ENCODE results near the gene GNLY.
A peak's percentile ranks its signal among the peaks of the same experiment; 100 is the strongest.

The GNLY gene

DNA sequence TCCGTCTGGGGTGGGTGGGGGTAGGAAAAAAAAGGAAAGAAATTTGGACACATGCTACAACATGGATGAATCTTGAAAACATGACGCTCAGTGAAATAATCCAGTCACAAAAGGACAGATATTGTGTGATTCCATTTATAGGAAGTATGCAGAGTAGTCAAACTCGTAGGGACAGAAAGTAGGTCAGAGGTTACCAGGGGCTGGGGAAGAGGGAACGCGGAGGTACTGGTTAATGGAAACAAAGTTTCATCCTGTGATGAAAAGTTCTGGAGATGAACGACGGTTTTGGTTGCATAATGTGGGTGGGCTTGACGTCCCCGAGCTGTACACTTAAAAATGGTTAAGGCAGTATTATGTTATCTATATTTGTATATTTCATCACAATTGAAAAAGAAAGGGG, 21.7 kb upstream of the GNLY start:
- no peaks in the 10 kb centered on the region for H3K36me3 Mint-ChIP-seq

DNA sequence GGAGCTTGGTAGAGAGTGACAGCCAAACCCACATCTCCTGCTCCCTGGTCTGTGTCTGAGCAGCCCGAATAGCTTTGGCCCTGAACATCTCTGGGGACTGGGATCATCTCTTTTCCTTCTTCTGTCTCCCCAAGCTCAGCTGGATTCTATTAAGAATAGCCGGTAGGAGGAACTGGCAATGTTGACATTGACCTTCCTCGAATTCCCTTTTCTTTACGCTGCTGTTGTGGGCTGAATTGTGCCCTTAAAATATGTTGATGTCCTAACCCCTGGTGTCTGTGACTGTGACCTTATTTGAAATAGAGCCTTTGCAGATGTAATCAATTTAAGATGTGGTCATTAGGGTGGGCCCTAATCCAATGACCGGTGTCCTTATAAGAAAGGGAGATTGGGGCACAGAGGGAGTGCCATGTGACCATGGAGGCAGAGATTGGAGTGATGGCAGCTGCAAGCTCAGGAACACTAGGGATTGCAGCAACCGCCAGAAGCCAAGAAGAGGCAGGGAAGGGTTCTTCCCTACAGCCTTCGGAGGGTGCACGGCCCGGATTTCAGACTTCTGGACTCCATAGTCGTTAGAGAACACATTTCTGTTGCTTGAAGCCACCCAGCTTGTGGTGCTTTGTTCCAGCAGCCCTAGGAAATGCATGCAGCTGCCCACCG, 20.3 kb upstream of the GNLY start:
- no peak for ATAC-seq
- Mint-ChIP-seq H3K9me3 (no peaks in the 10 kb centered on the region), H3K36me3 (no peaks in the 10 kb centered on the region), H3K27ac (no peak overlapping the region), H3K4me3 (no peak overlapping the region), H3K4me1 (peaks cover 10% of the 10 kb centered on the region), H3K27me3 (no peaks in the 10 kb centered on the region)

More for the DNA sequence above, 21.7 kb upstream of the GNLY start:
- Mint-ChIP-seq H3K9me3 (no peaks in the 10 kb centered on the region), H3K27me3 (peaks cover 4% of the 10 kb centered on the region), H3K4me3 (no peak overlapping the region), H3K4me1 (peaks cover 15% of the 10 kb centered on the region), H3K27ac (no peak overlapping the region)
- no peak for ATAC-seq

DNA sequence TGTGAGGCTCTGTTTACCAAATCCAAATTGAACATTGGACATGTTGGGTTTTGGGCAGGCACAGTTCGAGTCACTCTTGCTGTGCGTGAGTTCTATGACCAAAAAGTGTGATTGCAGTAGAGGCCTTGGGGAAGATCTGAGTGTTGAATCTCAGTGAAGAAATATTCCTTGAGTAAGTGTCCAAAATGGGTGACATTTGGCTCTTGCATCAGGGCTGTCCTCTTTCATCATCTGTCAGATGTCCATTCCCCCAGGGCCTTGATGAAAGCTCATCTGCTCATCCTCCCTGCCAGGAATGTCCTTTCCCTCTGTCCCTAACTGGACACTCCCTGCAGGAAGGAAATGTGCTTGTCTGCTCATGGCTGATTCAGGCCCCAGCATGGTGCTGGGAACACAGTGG, 19.7 kb upstream of the GNLY start:
- H3K4me3 Mint-ChIP-seq, result no peak overlapping the region
- H3K36me3 Mint-ChIP-seq, result no peaks in the 10 kb centered on the region
- H3K9me3 Mint-ChIP-seq, result no peaks in the 10 kb centered on the region
- H3K27me3 Mint-ChIP-seq, result no peaks in the 10 kb centered on the region
- no peak for ATAC-seq
- no peak overlapping the region for H3K27ac Mint-ChIP-seq
- H3K4me1 Mint-ChIP-seq, result peaks cover 9% of the 10 kb centered on the region

- Mint-ChIP-seq H3K4me3 (no peak overlapping the region), H3K27me3 (no peaks in the 10 kb centered on the region), H3K27ac (no peak overlapping the region), H3K4me1 (peaks cover 9% of the 10 kb centered on the region), H3K9me3 (no peaks in the 10 kb centered on the region), H3K36me3 (no peaks in the 10 kb centered on the region)
- ATAC-seq, result no peak
Measured at GRCh38 chr2:85675427-85675826, 18.7 kb upstream of the GNLY start.

- no peak overlapping the region for H3K4me3 Mint-ChIP-seq
- H3K36me3 Mint-ChIP-seq, result no peaks in the 10 kb centered on the region
- H3K9me3 Mint-ChIP-seq, result no peaks in the 10 kb centered on the region
- no peaks in the 10 kb centered on the region for H3K27me3 Mint-ChIP-seq
- no peak for ATAC-seq
- peaks cover 9% of the 10 kb centered on the region for H3K4me1 Mint-ChIP-seq
- no peak overlapping the region for H3K27ac Mint-ChIP-seq
Measured at GRCh38 chr2:85675866-85676548, 18.2 kb upstream of the GNLY start.

DNA sequence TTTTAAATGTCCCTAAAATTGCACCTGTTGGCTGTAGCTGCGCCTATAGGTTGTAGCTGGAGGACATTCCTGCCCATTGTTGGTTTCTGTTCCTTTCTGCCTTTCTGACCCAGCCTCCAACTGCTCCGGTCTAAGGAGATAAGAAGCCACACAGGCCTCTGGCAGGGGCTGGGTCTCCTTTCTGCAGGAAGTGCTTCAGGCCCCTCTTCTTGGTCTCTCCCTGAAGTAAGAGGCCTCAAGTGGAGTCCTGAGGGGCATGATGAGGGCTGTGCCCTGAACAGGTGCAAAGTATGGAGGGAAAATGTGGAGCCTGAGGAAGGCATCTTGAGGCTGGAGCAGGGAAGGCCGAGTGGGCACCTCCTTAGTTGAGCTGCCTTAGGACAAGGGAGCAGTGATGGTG, 15.8 kb upstream of the GNLY start:
- no peaks in the 10 kb centered on the region for H3K9me3 Mint-ChIP-seq
- H3K36me3 Mint-ChIP-seq, result no peaks in the 10 kb centered on the region
- no peak overlapping the region for H3K27ac Mint-ChIP-seq
- no peaks in the 10 kb centered on the region for H3K4me1 Mint-ChIP-seq
- no peaks in the 10 kb centered on the region for H3K27me3 Mint-ChIP-seq
- ATAC-seq, result no peak
- H3K4me3 Mint-ChIP-seq, result no peak overlapping the region

DNA sequence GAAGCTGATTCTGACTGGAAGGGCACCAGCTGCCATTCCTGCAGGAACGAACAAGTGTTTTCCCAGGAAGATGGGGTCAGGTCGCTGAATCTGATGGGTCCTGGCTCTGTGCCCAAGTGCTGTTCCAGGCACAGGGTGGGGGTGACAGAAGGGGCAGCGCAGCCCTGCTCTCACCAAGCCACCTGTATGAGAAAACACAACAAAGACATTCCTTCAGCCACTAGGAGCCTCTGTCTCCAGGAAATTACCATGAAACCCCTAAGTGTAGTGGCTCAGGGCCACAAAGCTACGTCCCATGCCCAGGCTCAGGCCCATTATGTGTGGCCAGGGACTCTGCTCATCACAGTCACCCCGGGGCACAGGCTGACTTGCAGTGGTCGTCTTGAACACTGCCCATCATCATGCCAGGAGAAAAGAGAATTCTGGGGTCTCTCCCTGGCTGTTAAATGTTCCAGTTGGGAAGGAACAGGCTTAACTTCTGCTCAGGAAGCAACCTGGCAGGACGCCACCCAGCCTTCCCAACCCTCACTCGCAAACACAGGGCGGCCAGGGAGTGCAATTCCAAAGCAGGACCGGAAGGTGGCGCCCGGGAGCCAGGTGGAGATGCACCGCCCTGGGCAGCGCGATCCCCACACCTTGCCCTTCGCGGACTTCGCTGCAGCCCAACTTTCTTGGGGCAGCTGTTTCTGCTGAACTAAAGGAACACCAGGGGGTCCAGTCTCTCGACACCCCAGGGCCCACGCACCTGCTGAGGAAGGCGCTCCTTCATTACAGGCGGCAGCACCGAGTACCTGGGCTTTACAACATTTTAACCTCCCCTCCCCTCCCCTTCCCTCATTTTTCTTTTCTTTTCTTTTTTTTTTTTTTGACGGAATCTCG, 15.1 kb upstream of the GNLY start:
- no peaks in the 10 kb centered on the region for H3K9me3 Mint-ChIP-seq
- H3K4me3 Mint-ChIP-seq, result no peak overlapping the region
- no peaks in the 10 kb centered on the region for H3K4me1 Mint-ChIP-seq
- H3K27me3 Mint-ChIP-seq, result no peaks in the 10 kb centered on the region
- no peaks in the 10 kb centered on the region for H3K36me3 Mint-ChIP-seq
- ATAC-seq, result peak; percentile 90
- H3K27ac Mint-ChIP-seq, result no peak overlapping the region

DNA sequence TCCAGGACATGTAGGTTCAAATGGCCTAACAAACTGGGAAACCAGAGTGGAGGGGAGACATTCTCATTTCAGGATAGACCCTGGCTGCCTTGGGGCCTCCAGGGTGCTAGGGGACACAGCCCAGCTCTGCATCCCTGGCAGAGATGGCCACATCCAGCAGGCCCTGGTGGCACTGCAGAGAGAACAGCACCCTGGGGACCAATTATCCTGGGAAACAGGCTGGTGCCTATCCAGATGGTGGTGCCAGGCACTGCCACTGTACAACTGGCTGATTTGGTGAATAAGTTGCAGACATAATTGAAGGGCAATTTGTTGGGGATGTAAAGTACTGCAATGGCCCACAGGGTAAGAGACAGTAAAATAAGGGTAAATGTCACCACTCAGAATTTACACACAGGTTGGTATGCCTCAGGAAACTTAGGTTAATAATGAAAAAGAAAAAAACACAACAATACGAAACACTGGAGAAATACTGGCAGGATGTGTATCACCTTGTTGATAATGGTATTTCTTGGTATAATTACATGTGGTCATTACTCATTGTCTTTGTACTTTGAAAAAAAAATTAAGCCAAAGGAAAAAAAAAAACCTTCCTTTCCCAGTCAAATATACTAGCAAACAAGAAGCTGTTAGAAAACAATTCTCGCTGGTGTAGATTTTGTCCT, 13.3 kb upstream of the GNLY start:
- Mint-ChIP-seq H3K4me3 (no peak overlapping the region), H3K36me3 (no peaks in the 10 kb centered on the region), H3K27ac (no peak overlapping the region), H3K27me3 (no peaks in the 10 kb centered on the region), H3K4me1 (no peaks in the 10 kb centered on the region), H3K9me3 (no peaks in the 10 kb centered on the region)
- ATAC-seq, result no peak

GRCh38 chr2:85681372-85681763, 12.8 kb upstream of the GNLY start:
- no peak overlapping the region for H3K4me3 Mint-ChIP-seq
- H3K27ac Mint-ChIP-seq, result no peak overlapping the region
- no peaks in the 10 kb centered on the region for H3K36me3 Mint-ChIP-seq
- no peaks in the 10 kb centered on the region for H3K9me3 Mint-ChIP-seq
- H3K4me1 Mint-ChIP-seq, result no peaks in the 10 kb centered on the region
- no peaks in the 10 kb centered on the region for H3K27me3 Mint-ChIP-seq
- ATAC-seq, result no peak

DNA sequence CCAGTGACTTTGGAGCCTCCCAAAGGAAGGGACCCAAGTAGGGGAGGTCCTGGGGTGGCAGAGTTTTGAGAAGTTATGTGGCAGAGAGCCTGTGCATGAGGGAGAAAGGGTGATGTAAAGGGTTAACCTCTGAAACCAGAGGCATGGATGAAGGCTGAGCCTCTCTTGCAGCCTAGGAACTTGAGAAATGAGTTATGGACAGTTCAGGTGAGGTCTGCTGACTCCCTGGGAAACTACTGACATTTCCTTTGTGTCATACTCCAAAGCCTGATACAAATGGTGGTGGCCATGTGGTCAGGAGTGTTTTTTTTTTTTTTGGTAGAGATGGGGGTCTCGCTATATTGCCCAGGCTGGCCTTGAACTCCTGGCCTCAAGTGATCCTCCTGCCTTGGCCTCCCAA, 12.4 kb upstream of the GNLY start:
- ATAC-seq, result no peak
- no peaks in the 10 kb centered on the region for H3K4me1 Mint-ChIP-seq
- H3K27ac Mint-ChIP-seq, result no peak overlapping the region
- no peak overlapping the region for H3K4me3 Mint-ChIP-seq
- no peaks in the 10 kb centered on the region for H3K36me3 Mint-ChIP-seq
- H3K27me3 Mint-ChIP-seq, result no peaks in the 10 kb centered on the region
- H3K9me3 Mint-ChIP-seq, result no peaks in the 10 kb centered on the region

GRCh38 chr2:85682378-85682777, 11.8 kb upstream of the GNLY start:
- H3K9me3 Mint-ChIP-seq, result no peaks in the 10 kb centered on the region
- no peaks in the 10 kb centered on the region for H3K36me3 Mint-ChIP-seq
- ATAC-seq, result no peak
- no peaks in the 10 kb centered on the region for H3K4me1 Mint-ChIP-seq
- no peak overlapping the region for H3K4me3 Mint-ChIP-seq
- no peaks in the 10 kb centered on the region for H3K27me3 Mint-ChIP-seq
- no peak overlapping the region for H3K27ac Mint-ChIP-seq

- Mint-ChIP-seq H3K4me1 (no peaks in the 10 kb centered on the region), H3K4me3 (no peak overlapping the region), H3K27ac (no peak overlapping the region), H3K27me3 (no peaks in the 10 kb centered on the region), H3K36me3 (no peaks in the 10 kb centered on the region), H3K9me3 (no peaks in the 10 kb centered on the region)
- peak; percentile 51 for ATAC-seq
Measured at GRCh38 chr2:85684380-85684779, 9.8 kb upstream of the GNLY start.

DNA sequence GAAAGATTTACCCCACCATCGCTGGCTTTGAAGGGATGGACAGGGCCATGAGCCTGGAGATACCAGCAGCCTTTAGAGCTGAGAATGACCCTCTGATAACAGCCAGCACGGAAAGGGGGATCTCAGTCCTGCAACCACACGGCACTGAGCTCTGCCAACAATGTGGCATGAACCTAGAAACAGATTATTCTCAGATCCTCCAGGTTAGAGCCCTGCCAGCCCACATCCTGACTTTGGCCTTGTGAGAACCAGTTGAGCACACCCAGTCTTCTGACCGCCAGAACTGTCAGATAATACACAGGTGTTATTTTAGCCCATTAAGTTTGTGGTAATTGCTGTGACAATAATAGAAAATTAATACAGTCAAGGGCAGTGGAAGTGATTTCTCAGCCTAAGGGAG, 9.4 kb upstream of the GNLY start:
- H3K4me1 Mint-ChIP-seq, result no peaks in the 10 kb centered on the region
- no peaks in the 10 kb centered on the region for H3K9me3 Mint-ChIP-seq
- no peak overlapping the region for H3K4me3 Mint-ChIP-seq
- no peaks in the 10 kb centered on the region for H3K36me3 Mint-ChIP-seq
- no peaks in the 10 kb centered on the region for H3K27me3 Mint-ChIP-seq
- no peak overlapping the region for H3K27ac Mint-ChIP-seq
- ATAC-seq, result no peak

GRCh38 chr2:85690932-85691331, 3.2 kb upstream of the GNLY start:
- ATAC-seq, result no peak
- no peak overlapping the region for H3K4me3 Mint-ChIP-seq
- H3K36me3 Mint-ChIP-seq, result no peaks in the 10 kb centered on the region
- no peaks in the 10 kb centered on the region for H3K27me3 Mint-ChIP-seq
- no peak overlapping the region for H3K27ac Mint-ChIP-seq
- H3K4me1 Mint-ChIP-seq, result no peaks in the 10 kb centered on the region
- H3K9me3 Mint-ChIP-seq, result no peaks in the 10 kb centered on the region

- H3K4me1 Mint-ChIP-seq, result no peaks in the 10 kb centered on the region
- no peak overlapping the region for H3K4me3 Mint-ChIP-seq
- no peaks in the 10 kb centered on the region for H3K9me3 Mint-ChIP-seq
- H3K27me3 Mint-ChIP-seq, result no peaks in the 10 kb centered on the region
- no peak for ATAC-seq
- no peaks in the 10 kb centered on the region for H3K36me3 Mint-ChIP-seq
- no peak overlapping the region for H3K27ac Mint-ChIP-seq
Measured at GRCh38 chr2:85692039-85692645, 2.0 kb upstream of the GNLY start.
